K562 (cell line): ENCODE measurements around the gene CAPN13. TPM values are rescaled to one million over a fixed set of nuclear protein-coding genes. Genes with fewer than 3 reads are reported as not detected.

Source experiments
- ARNT ChIP-seq, 2 experiments: fragments of 450-650 bp; IDR thresholded peaks; 2 replicates each; pipeline ENCODE4 v1.6.1; 2016; ENCODE audit warnings: mild to moderate bottlenecking in 1 of 2
- FOSL1 ChIP-seq: fragments of 200-800 bp; sonication (Bioruptor generic); conservative IDR thresholded peaks from 2 replicates; pipeline ENCODE4 v1.6.1; 2016; ENCODE audit warnings: missing genetic modification characterization, missing compliant biosample characterization
- HINFP ChIP-seq: fragments of 450-650 bp; conservative IDR thresholded peaks from 2 replicates; pipeline ENCODE4 v1.6.1; 2016; ENCODE audit warnings: missing genetic modification characterization, low read depth, mild to moderate bottlenecking, control low read depth, missing compliant biosample characterization
- RFX1 ChIP-seq: fragments of 450-650 bp; IDR thresholded peaks from 2 replicates; pipeline ENCODE4 v1.6.1; 2016; ENCODE audit warnings: mild to moderate bottlenecking, moderate library complexity
- TBP ChIP-seq: optimal IDR thresholded peaks from 2 replicates; pipeline ENCODE3; 2011; ENCODE audit warnings: low read depth, low read length, improper control_type of control experiment
- ZBTB11 ChIP-seq, 3 experiments: fragments of 200-800 bp in 1 of 3; fragments of 250-450 bp in 1 of 3; fragments of 450-650 bp in 1 of 3; sonication (Bioruptor Pico) in 1 of 3; sonication (Bioruptor generic) in 1 of 3; formaldehyde crosslinking in 1 of 3; IDR thresholded peaks; 2 replicates each; pipeline versions ENCODE4 v1.6.1 to v1.8.0; 2016 to 2022; ENCODE audit warnings: mild to moderate bottlenecking in 2 of 3, missing genetic modification characterization in 2 of 3, missing compliant biosample characterization in 1 of 3, moderate library complexity in 1 of 3
- ZC3H11A ChIP-seq: IDR thresholded peaks from 2 replicates; pipeline ENCODE4 v1.6.1; 2012; ENCODE audit warnings: low read depth, low read length, improper control_type of control experiment
- ZNF395 ChIP-seq: fragments of 200-800 bp; sonication (Bioruptor generic); IDR thresholded peaks from 2 replicates; pipeline ENCODE4 v1.6.1; 2017; ENCODE audit warnings: missing genetic modification characterization, missing compliant biosample characterization
- ZNF512 ChIP-seq: IDR thresholded peaks from 2 replicates; pipeline ENCODE4 v1.6.1; 2016; ENCODE audit warnings: missing genetic modification characterization, missing compliant biosample characterization
- polyA plus RNA-seq, 8 experiments: library from polyadenylated mRNA; depleted of rRNA in 4 of 8; stranded (reverse) in 5 of 8; unstranded in 3 of 8; fragments of >200 nt; fragmentation: Nextera tagmentation in 2 of 8; fragmentation: Illumina TruSeq in 1 of 8; extraction: Ambion mirVana in 2 of 8; extraction: Trizol in 1 of 8; gene quantifications; 2 replicates each; pipeline versions ENCODE4 v1.2.1 to v1.2.3, GENCODE V29; 2011 to 2014; ENCODE audit warnings: inconsistent platforms in 1 of 8, missing spikeins in 1 of 8
- total RNA-seq, 7 experiments: library from RNA; depleted of rRNA in 6 of 7; stranded (reverse); fragments of >200 nt in 6 of 7; fragmentation: Illumina TruSeq in 2 of 7; extraction: Trizol in 2 of 7; gene quantifications; 2 replicates each; pipeline versions ENCODE4 v1.2.1 to v1.2.3, GENCODE V29; 2011 to 2021; ENCODE audit warnings: low replicate concordance in 1 of 7

CAPN13 gene
- total and polyA plus RNA-seq, 9 of the 15 experiments (the other 6 are each of a cell fraction or from before 2014, with no cell fraction given): not detected

GRCh38 chr2:30686669-30687068, 120.6 kb downstream of the CAPN13 start (continued):
- no peak for TF ChIP-seq ZBTB11 (CRISPR knock-in tag; IDR thresholded peaks at IDR 0.05)
- no peak for TF ChIP-seq TBP
- no peak for TF ChIP-seq RFX1
- no peak for TF ChIP-seq ZNF395 (CRISPR knock-in tag)
- no peak for TF ChIP-seq ZC3H11A
- no peak for TF ChIP-seq ZNF512
- TF ChIP-seq ARNT (IDR thresholded peaks at IDR 0.05): no peak
- no peak for TF ChIP-seq FOSL1 (tag)
- TF ChIP-seq HINFP (tag): no peak
